GM18519 (cell line): ENCODE measurements around the gene SKAP1.

Experiments used
- ATAC-seq: cut with Tn5 transposase; IDR thresholded peaks from one replicate; pipeline ENCODE4 v1.9.1; 2021; ENCODE audit warnings: mild to moderate bottlenecking, moderate library complexity; ENCODE audit not compliant: unreplicated experiment, low FRiP score

The SKAP1 gene

GRCh38 chr17:48155889-48156611 lies 274.0 kb downstream of the SKAP1 start:
- no peak for ATAC-seq

DNA sequence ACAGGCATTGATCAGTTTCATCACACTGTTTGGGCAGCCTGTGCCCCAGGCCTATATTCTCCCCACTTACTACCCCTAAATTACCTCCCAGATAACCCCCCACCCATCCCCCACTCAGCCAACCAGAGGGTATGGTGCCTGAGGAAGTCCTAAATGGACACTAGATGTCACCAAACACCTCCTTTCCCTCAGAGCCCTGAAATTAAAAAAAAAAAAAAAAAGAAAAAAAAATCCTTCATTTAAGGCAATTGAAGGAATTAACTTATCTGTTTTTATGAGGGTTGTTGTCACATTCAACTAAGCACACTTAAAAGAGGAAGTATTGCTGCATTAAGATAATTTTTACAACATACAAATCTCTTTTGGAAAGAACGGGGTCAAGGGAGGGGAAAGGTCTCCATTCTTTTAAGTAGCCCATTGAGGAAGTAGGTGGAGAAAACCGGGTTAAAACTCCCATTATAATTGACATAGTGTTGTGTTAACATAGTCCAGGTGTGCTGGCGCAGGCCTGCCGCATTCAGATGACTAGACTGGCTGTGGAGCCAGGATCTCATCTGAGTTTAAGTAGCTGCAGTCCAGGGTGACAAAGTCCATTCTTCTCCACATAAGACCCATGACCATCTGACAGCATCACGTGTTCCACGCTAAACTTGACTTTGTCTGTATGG lies 276.2 kb downstream of the SKAP1 start:
- no peak for ATAC-seq

DNA sequence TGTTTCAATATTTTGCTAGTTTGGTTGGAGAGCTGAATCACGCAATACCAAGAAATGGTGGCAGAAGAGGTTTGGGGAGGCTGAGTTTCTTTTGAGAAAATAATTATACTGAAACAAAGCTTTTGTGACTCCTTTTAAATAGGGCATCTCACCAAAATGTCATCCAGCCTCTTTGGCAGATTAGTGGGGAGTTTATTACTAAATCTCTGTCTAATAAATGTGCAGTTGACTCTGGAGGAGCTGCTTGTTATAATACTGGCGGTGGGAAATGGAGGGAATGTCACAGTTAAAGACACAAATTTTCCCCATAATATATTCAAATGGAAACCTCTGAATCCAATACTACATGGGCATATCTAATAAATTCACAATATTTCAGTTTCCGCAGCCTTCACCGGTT lies 277.7 kb downstream of the SKAP1 start:
- ATAC-seq: no peak

- no peak for ATAC-seq
These were observed 278.8 kb downstream of the SKAP1 start for GRCh38 chr17:48151220-48151619.

GRCh38 chr17:48150597-48151001 lies 279.4 kb downstream of the SKAP1 start:
- ATAC-seq: no peak

DNA sequence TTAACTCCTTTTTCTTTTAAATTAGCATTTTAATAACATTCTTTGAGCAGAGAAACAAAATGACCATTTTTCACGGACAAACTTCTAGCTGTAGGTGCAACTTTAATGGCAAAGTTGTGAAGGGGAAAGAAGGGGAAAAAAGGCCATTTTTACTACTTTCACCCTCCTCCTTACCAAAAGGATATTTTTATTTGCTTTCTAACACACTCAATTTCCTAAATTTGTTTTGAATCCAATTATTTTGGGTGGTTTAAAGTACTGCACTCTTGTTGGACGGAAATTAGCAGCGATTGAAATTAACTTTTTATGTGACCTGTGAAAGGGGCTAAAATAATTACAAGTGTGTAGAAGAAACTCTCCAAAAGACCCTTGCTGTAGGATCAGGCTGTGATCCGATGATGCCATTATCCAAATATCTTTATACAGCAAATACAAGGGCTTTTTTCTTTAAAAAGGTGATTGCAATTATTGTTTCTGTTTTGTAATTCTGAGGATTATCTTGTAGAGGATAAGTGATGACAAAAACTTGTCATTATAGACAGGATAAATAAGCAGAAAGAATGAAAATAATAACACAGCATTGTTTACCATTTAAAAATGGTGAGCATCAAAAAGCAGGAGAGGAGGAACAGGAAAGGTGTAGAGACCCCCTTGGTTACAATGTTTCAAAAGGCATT lies 280.1 kb downstream of the SKAP1 start:
- no peak for ATAC-seq

DNA sequence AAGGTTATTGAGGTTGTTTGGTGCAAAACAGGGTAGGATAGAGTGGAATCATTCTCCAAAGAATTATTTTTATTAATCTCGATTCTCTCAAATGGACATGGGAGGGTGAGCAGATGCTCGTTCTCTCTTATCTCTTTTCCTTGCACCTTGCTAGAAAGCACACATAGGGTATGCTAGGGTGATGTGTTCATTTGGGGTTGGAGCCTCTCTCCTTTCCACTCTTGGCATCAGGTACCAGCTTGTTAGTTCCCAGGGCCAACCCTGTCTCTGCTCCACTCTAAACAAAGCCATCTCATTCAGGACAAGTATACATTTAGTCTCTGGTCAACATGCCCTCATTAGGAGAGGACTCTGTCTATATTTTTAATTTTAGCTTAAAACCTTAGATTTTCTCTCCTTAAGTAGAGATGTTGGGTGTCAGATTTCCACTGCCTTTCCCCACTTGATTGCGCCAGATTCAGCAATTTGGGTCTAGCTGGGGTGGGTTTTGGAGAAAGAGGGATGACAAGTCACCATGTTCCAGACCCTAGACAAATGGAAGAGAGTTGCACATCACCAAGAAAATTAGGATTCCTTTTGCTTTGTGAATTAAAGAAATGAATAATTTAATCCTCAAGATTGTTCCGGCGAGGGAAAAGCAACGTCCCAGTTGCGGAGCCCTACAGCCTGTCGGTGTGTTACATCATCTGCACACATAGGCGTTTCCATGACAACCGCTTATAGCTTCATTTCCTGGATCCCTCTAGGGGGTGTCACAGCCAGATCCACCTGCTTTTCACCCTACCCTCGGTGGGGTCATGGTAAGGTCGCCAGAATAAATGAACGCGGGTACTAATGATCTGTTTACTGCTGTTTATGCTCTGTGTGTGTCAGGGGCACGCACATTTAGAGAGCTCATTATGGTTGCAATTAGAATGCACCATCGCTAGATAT lies 280.9 kb downstream of the SKAP1 start:
- no peak for ATAC-seq

DNA sequence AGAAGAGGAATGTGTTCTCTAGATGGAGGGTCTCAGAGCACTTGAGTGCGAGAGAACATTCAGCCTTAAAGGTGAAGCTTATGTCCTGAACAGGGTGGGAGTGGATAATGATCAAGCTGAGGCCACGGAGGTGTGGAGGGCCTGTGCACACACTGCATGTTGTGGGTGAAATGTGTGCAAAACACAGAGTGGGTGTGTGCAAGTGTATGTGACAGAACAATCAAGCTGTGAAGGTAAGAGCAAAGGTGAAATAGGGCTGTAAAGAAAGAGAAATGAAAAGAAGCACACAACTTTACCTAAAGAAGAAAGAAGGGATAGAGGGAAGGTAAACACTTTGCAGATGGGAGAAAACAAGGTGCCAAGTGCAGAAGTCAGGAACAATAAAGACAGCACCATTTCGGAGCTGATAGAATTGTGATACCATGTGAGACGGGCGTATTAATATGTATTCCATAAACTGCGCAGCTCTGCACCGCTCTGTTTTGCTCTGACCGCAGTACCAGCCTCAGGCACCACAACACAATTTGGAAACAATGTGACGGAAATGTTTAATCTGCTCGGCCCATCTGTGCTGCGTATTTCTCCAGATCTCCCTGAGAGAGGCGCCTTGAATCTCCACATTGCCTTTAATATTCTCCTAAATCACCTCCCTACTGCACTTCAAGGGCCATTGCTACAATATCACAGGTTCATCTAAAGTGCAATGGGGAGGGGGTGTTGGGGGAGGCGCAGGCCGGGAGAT lies 281.8 kb downstream of the SKAP1 start:
- ATAC-seq: no peak

DNA sequence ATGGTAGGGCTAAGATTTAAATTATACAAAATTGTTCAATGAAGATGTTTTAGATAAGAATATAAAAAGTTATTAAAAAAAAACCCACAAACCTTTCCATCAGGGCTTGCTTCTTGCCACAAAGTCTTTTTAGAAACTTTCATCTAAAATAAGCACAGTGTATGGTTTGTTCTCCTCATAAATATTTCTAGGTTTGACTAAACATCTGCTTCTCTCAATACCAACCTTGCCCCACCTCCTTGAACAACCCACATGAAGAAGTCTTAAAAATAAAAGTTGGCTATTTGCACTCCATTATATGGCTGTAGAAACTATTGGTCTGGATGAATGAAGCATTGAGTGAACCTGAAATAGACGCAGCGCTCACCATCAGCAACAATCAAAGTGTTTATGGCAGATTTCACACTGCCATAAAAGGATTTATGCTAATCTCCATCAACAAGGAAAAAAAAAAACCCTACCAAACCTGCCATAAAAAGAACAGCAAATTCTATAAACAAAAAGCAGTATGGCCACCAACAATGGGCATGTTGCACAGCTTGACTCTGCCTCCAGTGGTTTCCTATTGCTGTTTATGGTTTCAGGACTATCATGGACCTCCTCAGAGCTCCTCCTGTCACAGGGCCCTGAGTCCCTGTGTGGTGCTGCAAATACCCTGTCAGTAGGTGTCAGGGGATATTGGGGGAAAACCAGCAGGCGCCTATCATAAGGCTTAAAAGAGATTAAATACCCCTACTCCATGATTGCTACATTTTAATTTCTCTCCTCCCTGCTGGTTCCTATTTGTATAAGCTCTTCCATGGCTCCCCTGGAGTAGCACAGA lies 284.8 kb downstream of the SKAP1 start:
- no peak for ATAC-seq

- ATAC-seq: no peak
These were observed 285.8 kb downstream of the SKAP1 start for GRCh38 chr17:48144231-48144630.

DNA sequence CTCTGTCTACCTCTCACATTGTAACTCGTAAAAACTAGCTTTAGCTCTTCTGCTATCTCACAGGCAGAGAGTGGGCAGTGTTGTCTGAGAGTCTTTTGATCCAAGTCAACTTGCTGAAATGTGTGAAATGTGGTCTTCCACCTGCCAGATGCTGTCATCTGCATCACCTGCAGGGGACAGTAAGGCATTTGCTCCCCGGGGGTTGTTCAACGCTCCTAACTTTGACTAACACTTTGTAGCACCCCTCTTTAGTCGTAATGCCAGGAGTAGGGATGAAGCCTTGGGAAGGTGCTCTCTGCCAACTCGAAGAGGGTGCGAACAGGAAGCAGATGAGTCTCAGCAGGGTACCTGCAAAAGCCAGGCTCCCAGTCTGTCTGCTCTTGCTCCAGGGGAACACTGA lies 286.4 kb downstream of the SKAP1 start:
- ATAC-seq: no peak

DNA sequence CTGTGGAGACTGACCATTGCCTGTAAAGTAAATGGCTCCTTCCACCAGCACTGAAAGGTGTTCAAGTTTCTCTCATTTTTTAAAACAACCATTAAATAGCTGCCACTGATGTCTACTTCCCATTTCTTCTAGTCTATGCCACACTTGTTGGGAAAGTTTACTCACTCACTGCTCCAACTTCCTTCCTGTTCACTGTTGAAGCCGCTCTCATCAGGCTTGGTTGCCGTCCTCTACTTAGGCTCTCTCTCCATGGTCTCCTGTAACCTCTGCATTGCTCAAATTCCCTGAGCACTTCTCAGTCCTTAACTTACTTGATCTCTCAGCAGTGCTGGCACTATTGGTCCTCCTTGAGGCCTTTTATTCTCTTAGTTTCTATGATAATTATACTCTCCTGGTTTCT lies 290.1 kb downstream of the SKAP1 start:
- no peak for ATAC-seq

DNA sequence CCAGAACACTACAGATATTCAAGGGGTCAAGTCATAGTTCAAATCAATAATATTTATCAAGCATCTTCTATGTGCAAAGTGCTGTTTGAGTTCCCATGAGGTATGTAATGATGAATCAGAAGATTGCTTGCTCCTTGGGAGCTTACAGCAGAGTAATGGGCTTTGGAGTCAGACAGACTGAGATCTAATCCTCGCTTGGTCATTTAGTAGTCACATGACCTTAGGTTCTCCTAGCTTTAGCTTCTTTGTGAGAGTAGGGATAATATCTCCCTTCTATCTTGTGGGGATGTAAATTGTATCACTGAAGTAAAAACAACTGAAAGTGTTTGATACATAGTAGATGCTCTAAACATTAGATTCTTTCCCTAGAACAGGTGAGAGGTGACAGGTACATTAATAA lies 292.4 kb downstream of the SKAP1 start:
- ATAC-seq: no peak

GRCh38 chr17:48134912-48135480 lies 295.0 kb downstream of the SKAP1 start:
- ATAC-seq: no peak

GRCh38 chr17:48132385-48132784 lies 297.6 kb downstream of the SKAP1 start:
- ATAC-seq: no peak

GRCh38 chr17:48131216-48131824 lies 298.7 kb downstream of the SKAP1 start:
- ATAC-seq: no peak

DNA sequence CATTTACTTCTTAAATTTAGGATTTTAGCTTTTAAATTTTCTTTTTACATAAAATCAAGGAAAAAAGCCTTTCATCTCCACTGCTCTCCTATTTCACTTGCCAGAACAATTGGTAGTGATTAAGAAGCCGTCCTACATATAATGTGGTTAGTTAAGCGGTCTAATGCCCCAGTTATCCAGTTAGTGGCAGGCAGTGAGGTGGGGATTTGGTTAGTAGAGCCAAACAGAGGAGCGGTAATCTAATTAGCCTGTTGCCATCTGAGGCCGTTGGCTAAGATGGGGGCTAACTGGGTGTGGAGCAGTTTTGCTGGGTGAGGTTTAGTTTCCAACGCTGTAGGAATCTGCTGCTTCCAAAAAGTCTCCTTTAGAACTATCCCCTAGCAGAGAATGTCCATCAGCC lies 300.0 kb downstream of the SKAP1 start:
- ATAC-seq: no peak

DNA sequence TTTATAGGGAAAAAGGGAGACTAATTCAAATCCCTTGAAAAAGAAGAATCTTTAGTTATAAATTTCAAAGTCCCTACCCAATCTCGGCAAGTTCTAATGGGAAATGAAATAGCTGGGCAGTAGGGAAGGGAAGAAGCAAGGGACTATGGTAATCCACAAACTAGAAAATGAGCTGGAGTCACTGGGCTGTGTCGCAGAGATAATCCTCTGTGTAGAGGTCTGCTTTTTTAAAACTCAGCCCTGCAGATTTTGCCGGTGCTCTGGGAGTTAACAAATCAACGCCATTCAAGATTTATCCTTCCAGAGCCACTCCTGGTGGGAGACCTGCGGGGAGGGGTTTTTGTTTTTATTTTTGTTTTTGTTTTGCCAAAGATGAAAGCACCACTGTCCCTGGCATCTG lies 301.6 kb downstream of the SKAP1 start:
- no peak for ATAC-seq
